Measurements from ENCODE around the gene THAP8. TPM values are rescaled to one million over a fixed set of nuclear protein-coding genes. Genes with fewer than 3 reads are reported as not detected.
A peak's percentile ranks its signal among the peaks of the same experiment; 100 is the strongest.

THAP8 gene
- total RNA-seq, 1 experiment from 2014 or later, result 7.6 TPM

DNA sequence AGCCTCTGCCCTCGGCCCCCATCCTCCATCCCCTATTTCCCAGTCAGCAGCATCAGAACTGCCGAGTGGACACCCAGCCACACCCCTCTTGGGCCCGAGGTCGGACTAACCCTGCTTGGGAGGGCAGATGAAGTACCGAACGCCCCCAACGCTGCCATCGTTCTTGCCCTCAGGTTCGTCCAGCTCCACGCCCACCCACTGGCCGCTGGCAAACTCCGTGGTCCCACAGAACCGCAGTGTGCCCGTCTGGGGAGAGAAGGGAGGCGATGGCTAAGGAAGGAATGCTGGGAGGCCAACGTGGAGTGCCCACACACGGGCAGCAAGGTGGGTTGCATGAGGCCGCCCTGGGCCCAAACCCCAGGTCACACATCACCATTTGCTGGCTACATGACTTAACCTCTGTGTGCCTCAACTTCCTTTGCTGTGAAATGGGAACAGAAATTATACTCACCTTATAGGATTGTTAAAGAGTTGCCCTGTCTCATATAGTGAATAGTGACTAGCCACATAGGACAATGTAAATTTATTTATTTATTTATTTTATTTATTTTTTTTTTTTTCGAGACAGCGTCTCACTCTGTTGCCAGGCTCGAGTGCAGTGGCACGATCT lies 34.9 kb downstream of the THAP8 start:
- Histone ChIP-seq H3K4me3 (ENCODE audit: low read depth, low read length) (no peak overlapping the region), H3K27me3 (replicated peaks; ENCODE audit: control insufficient read depth, insufficient read depth, low read length) (no peaks in the 10 kb centered on the region), H3K4me1 (peaks cover 7% of the 10 kb centered on the region; the same call in 1 of the 2 replicates), H3K36me3 (ENCODE audit: control insufficient read depth, insufficient read depth, low read length) (no peaks in the 10 kb centered on the region; the same call in none of the 2 replicates), H3K9me3 (no peaks in the 10 kb centered on the region)
- Mint-ChIP-seq H3K27me3 (ENCODE audit: insufficient read depth, unreplicated experiment) (no peaks in the 10 kb centered on the region), H3K36me3 (ENCODE audit: insufficient read depth, unreplicated experiment) (peaks cover 34% of the 10 kb centered on the region), H3K9me3 (ENCODE audit: unreplicated experiment) (no peaks in the 10 kb centered on the region), H3K4me3 (ENCODE audit: unreplicated experiment) (no peak overlapping the region), H3K27ac (ENCODE audit: unreplicated experiment) (no peak overlapping the region), H3K4me1 (ENCODE audit: low read depth, unreplicated experiment) (peaks cover 16% of the 10 kb centered on the region)
- ChIA-PET CTCF (no interaction called here), POLR2A (no interaction called here)
- TF ChIP-seq, protein P1, sequence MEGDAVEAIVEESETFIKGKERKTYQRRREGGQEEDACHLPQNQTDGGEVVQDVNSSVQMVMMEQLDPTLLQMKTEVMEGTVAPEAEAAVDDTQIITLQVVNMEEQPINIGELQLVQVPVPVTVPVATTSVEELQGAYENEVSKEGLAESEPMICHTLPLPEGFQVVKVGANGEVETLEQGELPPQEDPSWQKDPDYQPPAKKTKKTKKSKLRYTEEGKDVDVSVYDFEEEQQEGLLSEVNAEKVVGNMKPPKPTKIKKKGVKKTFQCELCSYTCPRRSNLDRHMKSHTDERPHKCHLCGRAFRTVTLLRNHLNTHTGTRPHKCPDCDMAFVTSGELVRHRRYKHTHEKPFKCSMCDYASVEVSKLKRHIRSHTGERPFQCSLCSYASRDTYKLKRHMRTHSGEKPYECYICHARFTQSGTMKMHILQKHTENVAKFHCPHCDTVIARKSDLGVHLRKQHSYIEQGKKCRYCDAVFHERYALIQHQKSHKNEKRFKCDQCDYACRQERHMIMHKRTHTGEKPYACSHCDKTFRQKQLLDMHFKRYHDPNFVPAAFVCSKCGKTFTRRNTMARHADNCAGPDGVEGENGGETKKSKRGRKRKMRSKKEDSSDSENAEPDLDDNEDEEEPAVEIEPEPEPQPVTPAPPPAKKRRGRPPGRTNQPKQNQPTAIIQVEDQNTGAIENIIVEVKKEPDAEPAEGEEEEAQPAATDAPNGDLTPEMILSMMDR (IDR thresholded peaks at IDR 0.05; ENCODE audit: insufficient read depth in 1 of 2, low read depth in 1 of 2, low read length in 1 of 2, severe bottlenecking in 1 of 2, unreplicated experiment in 1 of 2), result no peak
- no TSS peak for BruUV-seq (replicated peaks)
- intact Hi-C loops (cut with micrococcal nuclease; ENCODE audit: unreplicated experiment), result no loop called here
- no peak for DNase-seq

DNA sequence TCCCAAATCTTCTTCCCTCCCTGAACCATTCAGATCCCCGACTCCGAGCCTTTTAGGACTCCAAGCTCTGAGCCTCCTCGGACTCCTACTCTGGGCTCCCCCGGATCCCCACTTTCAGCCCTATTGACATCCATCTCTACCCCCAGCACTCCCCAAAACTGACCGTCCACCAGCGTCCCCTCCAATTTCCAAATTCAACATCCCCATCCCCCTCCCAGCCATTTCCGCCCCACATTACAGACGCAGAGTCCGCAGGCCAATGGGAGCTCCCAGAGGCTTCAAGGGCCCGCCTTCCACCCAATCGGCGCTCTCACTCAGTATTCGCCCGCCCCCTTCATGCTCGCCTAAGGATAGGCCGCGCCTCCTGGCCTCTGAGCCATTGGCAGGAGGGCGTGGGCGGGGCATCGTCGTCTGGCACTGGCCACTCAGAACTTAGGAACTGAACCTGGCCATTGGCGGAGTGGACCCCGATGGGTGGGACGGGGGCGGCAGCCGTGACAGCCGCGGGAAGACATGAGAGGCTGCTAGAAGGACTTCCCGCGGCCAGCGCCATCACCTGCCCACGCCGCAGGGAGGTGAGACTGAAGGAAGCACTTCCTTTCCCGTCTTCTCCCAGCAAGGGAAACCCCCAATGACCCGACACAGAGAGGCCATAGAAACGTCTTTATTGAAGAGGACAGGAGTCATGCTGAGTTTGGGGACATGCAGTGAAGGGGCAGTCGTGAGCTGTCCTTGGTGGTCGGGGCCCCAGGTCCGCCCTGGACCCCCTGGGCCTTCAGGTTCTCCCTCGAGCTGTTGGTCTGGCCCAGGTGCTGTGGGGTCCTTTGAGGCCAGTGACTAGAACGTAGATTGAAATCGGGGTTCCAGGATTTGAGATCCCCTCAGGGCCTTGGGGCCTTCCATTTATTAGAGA lies 39.8 kb downstream of the THAP8 start, which contains the start of gene ALKBH6:
Gene ALKBH6, minus strand, starts transcription at position 202 of the 913 bp plus-strand sequence. CDS start 816 bp downstream, outside the sequence.
- H3K9me3 Mint-ChIP-seq (ENCODE audit: unreplicated experiment), result no peaks in the 10 kb centered on the region
- POLR2A ChIA-PET, result interaction anchor here (0.6 to 1.5 kb wide), 10 partner anchors 16 to 269 kb away, joined by 3 to 14 read pairs (median 4); partner anchors contain the start of genes POLR2I, PSENEN, THAP8 and U2AF1L4
- CTCF ChIA-PET, result interaction anchor here (0.7 to 1.7 kb wide), 8 partner anchors 10 to 114 kb away, joined by 3 to 6 read pairs (median 3); partner anchors contain the start of gene THAP8

More for the DNA sequence above, 39.8 kb downstream of the THAP8 start, which contains the start of gene ALKBH6:
- TF ChIP-seq, protein P1 (IDR thresholded peaks at IDR 0.05; ENCODE audit: insufficient read depth in 1 of 2, low read depth in 1 of 2, low read length in 1 of 2, severe bottlenecking in 1 of 2, unreplicated experiment in 1 of 2), result no peak
- Histone ChIP-seq H3K9me3 (no peaks in the 10 kb centered on the region), H3K4me3 (ENCODE audit: low read depth, low read length) (peak within 1 kb of the TSS; percentile 72), H3K36me3 (ENCODE audit: control insufficient read depth, insufficient read depth, low read length) (no peaks in the 10 kb centered on the region; the same call in 1 of the 2 replicates), H3K27me3 (replicated peaks; ENCODE audit: control insufficient read depth, insufficient read depth, low read length) (no peaks in the 10 kb centered on the region), H3K4me1 (peaks cover 12% of the 10 kb centered on the region)
- TSS peak; percentile 79 for BruUV-seq (replicated peaks)
- intact Hi-C loops (cut with micrococcal nuclease; ENCODE audit: unreplicated experiment), result loop anchor here (1.0 kb wide), 2 partner anchors 40 to 101 kb away; partner anchors contain the start of genes TBCB, THAP8 and WDR62
- Mint-ChIP-seq H3K4me3 (ENCODE audit: unreplicated experiment) (peak within 1 kb of the TSS; percentile 98), H3K27ac (ENCODE audit: unreplicated experiment) (peak within 1 kb of the TSS; percentile 92), H3K4me1 (ENCODE audit: low read depth, unreplicated experiment) (peaks cover 34% of the 10 kb centered on the region), H3K27me3 (ENCODE audit: insufficient read depth, unreplicated experiment) (no peaks in the 10 kb centered on the region), H3K36me3 (ENCODE audit: insufficient read depth, unreplicated experiment) (peaks cover 27% of the 10 kb centered on the region)
- peak; percentile 99 for DNase-seq

Data from Caco-2 (cell line).